CD4-positive, alpha-beta T cell treated with Interleukin-17A for 4 hours (primary cell): ENCODE measurements around the gene APOB.

Source experiments
- DNase-seq: peaks from one replicate; pipeline ENCODE4 v3.0.0-alpha.2; 2020; ENCODE audit warnings: mixed read lengths

The APOB gene

GRCh38 chr2:21014364-21015280, 29.3 kb downstream of the APOB start:
- DNase-seq = no peak

GRCh38 chr2:21013043-21013816, 30.6 kb downstream of the APOB start:
- no peak for DNase-seq

- no peak for DNase-seq
Measured at GRCh38 chr2:21012557-21012937, 31.3 kb downstream of the APOB start.

- no peak for DNase-seq
Measured at GRCh38 chr2:21011876-21012556, 31.9 kb downstream of the APOB start.

- DNase-seq = no peak
Measured at GRCh38 chr2:21011453-21011852, 32.4 kb downstream of the APOB start.

GRCh38 chr2:21010813-21011439, 32.9 kb downstream of the APOB start:
- DNase-seq = no peak

- no peak for DNase-seq
Measured at GRCh38 chr2:21009662-21010225, 34.1 kb downstream of the APOB start.

GRCh38 chr2:21008790-21009661, 34.8 kb downstream of the APOB start:
- DNase-seq = no peak

- DNase-seq = no peak
Measured at GRCh38 chr2:21008014-21008789, 35.7 kb downstream of the APOB start.

GRCh38 chr2:21007129-21008013, 36.5 kb downstream of the APOB start:
- DNase-seq = no peak

- DNase-seq = no peak
Measured at GRCh38 chr2:21006423-21007128, 37.3 kb downstream of the APOB start.

GRCh38 chr2:21005700-21006422, 38.0 kb downstream of the APOB start:
- DNase-seq = no peak

- DNase-seq = no peak
Measured at GRCh38 chr2:21005111-21005699, 38.7 kb downstream of the APOB start.

GRCh38 chr2:21004181-21004572, 39.7 kb downstream of the APOB start:
- no peak for DNase-seq

- DNase-seq = no peak
Measured at GRCh38 chr2:21003572-21004180, 40.2 kb downstream of the APOB start.

GRCh38 chr2:21002814-21003192, 41.1 kb downstream of the APOB start:
- DNase-seq = no peak
